Thyroid gland (tissue), 4 donors: ENCODE results near the gene SDHA.

Source experiments
- CTCF ChIP-seq, 6 experiments: fragments of 200-600 bp in 3 of 6; fragments of 450-650 bp in 3 of 6; sonication (generic) in 3 of 6; IDR thresholded peaks; one replicate each; pipeline ENCODE4 v1.5.1; 2016 to 2019; ENCODE audit warnings: antibody characterized with exemption in 6 of 6, mild to moderate bottlenecking in 2 of 6, inconsistent platforms in 1 of 6, moderate library complexity in 1 of 6
- POLR2A ChIP-seq, 2 donors: fragments of 450-650 bp; IDR thresholded peaks; one replicate each; pipeline ENCODE4 v1.6.1; 2017; ENCODE audit warnings: antibody characterized with exemption in 2 of 2, mild to moderate bottlenecking in 2 of 2, moderate library complexity in 1 of 2

DNA sequence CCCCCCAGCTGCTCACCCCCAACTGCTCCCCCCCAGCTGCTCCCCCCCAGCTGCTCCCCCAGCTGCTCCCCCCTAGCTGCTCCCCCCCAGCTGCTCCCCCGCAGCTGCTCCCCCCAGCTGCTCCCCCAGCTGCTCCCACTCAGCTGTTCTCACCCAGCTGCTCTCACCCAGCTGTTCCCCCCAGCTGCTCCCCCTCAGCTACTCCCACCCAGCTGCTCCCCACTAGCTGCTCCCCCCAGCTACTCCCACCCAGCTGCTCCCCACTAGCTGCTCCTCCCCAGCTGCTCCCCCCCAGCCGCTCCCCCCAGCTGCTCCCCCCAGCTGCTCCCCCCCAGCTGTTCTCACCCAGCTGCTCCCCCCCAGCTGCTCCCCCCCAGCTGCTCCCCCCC, 80.6 kb downstream of the SDHA start:
- TF ChIP-seq CTCF (IDR thresholded peaks at IDR 0.05) (no peak), POLR2A (IDR thresholded peaks at IDR 0.05) (no peak)
